ENCODE results near the gene RLN3. TPM values are rescaled to one million over a fixed set of nuclear protein-coding genes. Genes with fewer than 3 reads are reported as not detected.

RLN3 gene
- total and polyA plus RNA-seq, 10 of the 15 experiments (the other 5 are each of a cell fraction or from before 2014, with no cell fraction given), result not detected

- in situ Hi-C loops (cut with MboI), result no loop called here
- no peak for FAIRE-seq
- Histone ChIP-seq H3K27me3 (replicated peaks in 1 of 2; ENCODE audit: control insufficient read depth in 2 of 2, insufficient read depth in 2 of 2, low read length in 1 of 2) (no peaks in the 10 kb centered on the region), H3K9ac (ENCODE audit: control insufficient read depth, insufficient read depth, low read length) (no peak overlapping the region), H3K36me3 (ENCODE audit: control insufficient read depth in 2 of 2, insufficient read depth in 2 of 2, low read length in 1 of 2) (no peaks in the 10 kb centered on the region; a peak in 1 of 4 replicates), H3K27ac (ENCODE audit: control insufficient read depth, insufficient read depth) (no peak overlapping the region), H4K20me1 (ENCODE audit: control insufficient read depth, insufficient read depth) (no peaks in the 10 kb centered on the region), H3K79me2 (ENCODE audit: control insufficient read depth, insufficient read depth, low read length) (no peaks in the 10 kb centered on the region), H2AFZ (ENCODE audit: control insufficient read depth, low read depth, low read length) (no peak overlapping the region), H3K9me3 (replicated peaks; ENCODE audit: control insufficient read depth, insufficient read depth, low read length) (no peaks in the 10 kb centered on the region), H3K4me1 (ENCODE audit: control insufficient read depth, insufficient read depth, low read length) (peaks cover 19% of the 10 kb centered on the region), H3K4me2 (ENCODE audit: control insufficient read depth, insufficient read depth) (no peak overlapping the region), H3K4me3 (no peak overlapping the region)
- intact Hi-C loops (cut with micrococcal nuclease; ENCODE audit: unreplicated experiment), result loop anchor here (10.0 kb wide), 1 partner anchor 53 kb away; the partner anchor contains the start of gene IL27RA
- ChIA-PET CTCF (no interaction called here), SMC1A (ENCODE audit: uncharacterized antibody, unreplicated experiment) (interaction anchor here (1.1 kb wide), 1 partner anchor 12 kb away, joined by 3 read pairs; no protein-coding TSS in a partner anchor), POLR2A (no interaction called here), RAD21 (ENCODE audit: unreplicated experiment) (no interaction called here)
- ATAC-seq, result no peak
- TF ChIP-seq ESRRA (IDR thresholded peaks at IDR 0.05; ENCODE audit: low read length) (no peak), POLR2AphosphoS5 (IDR thresholded peaks at IDR 0.05; ENCODE audit: low read length) (no peak), CREB1 (IDR thresholded peaks at IDR 0.05; ENCODE audit: low read depth) (no peak)
- DNase-seq (ENCODE audit: low read depth, low spot score), result no peak
- no TSS peak for BruUV-seq (replicated peaks)
- 74% methylated on average over 17 of the region's 17 CpGs for WGBS (ENCODE audit: insufficient coverage, insufficient replicate concordance, low lambda C conversion rate, missing lambda C conversion rate)
Measured at GRCh38 chr19:13981988-13982501, 45.9 kb upstream of the RLN3 start.

- ChIA-PET SMC1A (ENCODE audit: uncharacterized antibody, unreplicated experiment) (no interaction called here), CTCF (no interaction called here), RAD21 (ENCODE audit: unreplicated experiment) (no interaction called here), POLR2A (no interaction called here)
- intact Hi-C loops (cut with micrococcal nuclease; ENCODE audit: unreplicated experiment), result loop anchor here (10.0 kb wide), 1 partner anchor 52 kb away; the partner anchor contains the start of gene IL27RA
- 98% methylated on average over 7 of the region's 9 CpGs for WGBS (ENCODE audit: insufficient coverage, insufficient replicate concordance, low lambda C conversion rate, missing lambda C conversion rate)
- Histone ChIP-seq H3K27ac (ENCODE audit: control insufficient read depth, insufficient read depth) (no peak overlapping the region), H3K27me3 (replicated peaks in 1 of 2; ENCODE audit: control insufficient read depth in 2 of 2, insufficient read depth in 2 of 2, low read length in 1 of 2) (no peaks in the 10 kb centered on the region), H3K4me2 (ENCODE audit: control insufficient read depth, insufficient read depth) (no peak overlapping the region), H3K4me1 (ENCODE audit: control insufficient read depth, insufficient read depth, low read length) (peaks cover 26% of the 10 kb centered on the region), H3K36me3 (ENCODE audit: control insufficient read depth in 2 of 2, insufficient read depth in 2 of 2, low read length in 1 of 2) (no peaks in the 10 kb centered on the region; a peak in 1 of 4 replicates), H3K9ac (ENCODE audit: control insufficient read depth, insufficient read depth, low read length) (no peak overlapping the region), H3K79me2 (ENCODE audit: control insufficient read depth, insufficient read depth, low read length) (no peaks in the 10 kb centered on the region), H3K4me3 (no peak overlapping the region), H4K20me1 (ENCODE audit: control insufficient read depth, insufficient read depth) (no peaks in the 10 kb centered on the region), H3K9me3 (replicated peaks; ENCODE audit: control insufficient read depth, insufficient read depth, low read length) (no peaks in the 10 kb centered on the region), H2AFZ (ENCODE audit: control insufficient read depth, low read depth, low read length) (no peak overlapping the region)
- no peak for DNase-seq (ENCODE audit: low read depth, low spot score)
- in situ Hi-C loops (cut with MboI), result no loop called here
- no peak for ATAC-seq
- no peak for FAIRE-seq
- BruUV-seq (replicated peaks), result no TSS peak
- TF ChIP-seq ZNF24 (IDR thresholded peaks at IDR 0.05) (no peak), NBN (IDR thresholded peaks at IDR 0.05) (no peak), MAX (IDR thresholded peaks at IDR 0.05; ENCODE audit: low read depth, low read length) (no peak), ZNF207 (IDR thresholded peaks at IDR 0.05; ENCODE audit: borderline replicate concordance) (no peak), DPF2 (IDR thresholded peaks at IDR 0.05) (no peak), POU2F2 (IDR thresholded peaks at IDR 0.05; ENCODE audit: borderline replicate concordance, low read depth, low read length) (no peak), IKZF1 (conservative IDR thresholded peaks at IDR 0.05) (no peak), SIN3A (IDR thresholded peaks at IDR 0.05; ENCODE audit: low read depth, low read length) (no peak), POLR2AphosphoS2 (IDR thresholded peaks at IDR 0.05; ENCODE audit: low read depth, low read length) (no peak), NFYA (IDR thresholded peaks at IDR 0.05; ENCODE audit: borderline replicate concordance, low read depth, low read length) (no peak)
- TF ChIP-seq, protein P1, sequence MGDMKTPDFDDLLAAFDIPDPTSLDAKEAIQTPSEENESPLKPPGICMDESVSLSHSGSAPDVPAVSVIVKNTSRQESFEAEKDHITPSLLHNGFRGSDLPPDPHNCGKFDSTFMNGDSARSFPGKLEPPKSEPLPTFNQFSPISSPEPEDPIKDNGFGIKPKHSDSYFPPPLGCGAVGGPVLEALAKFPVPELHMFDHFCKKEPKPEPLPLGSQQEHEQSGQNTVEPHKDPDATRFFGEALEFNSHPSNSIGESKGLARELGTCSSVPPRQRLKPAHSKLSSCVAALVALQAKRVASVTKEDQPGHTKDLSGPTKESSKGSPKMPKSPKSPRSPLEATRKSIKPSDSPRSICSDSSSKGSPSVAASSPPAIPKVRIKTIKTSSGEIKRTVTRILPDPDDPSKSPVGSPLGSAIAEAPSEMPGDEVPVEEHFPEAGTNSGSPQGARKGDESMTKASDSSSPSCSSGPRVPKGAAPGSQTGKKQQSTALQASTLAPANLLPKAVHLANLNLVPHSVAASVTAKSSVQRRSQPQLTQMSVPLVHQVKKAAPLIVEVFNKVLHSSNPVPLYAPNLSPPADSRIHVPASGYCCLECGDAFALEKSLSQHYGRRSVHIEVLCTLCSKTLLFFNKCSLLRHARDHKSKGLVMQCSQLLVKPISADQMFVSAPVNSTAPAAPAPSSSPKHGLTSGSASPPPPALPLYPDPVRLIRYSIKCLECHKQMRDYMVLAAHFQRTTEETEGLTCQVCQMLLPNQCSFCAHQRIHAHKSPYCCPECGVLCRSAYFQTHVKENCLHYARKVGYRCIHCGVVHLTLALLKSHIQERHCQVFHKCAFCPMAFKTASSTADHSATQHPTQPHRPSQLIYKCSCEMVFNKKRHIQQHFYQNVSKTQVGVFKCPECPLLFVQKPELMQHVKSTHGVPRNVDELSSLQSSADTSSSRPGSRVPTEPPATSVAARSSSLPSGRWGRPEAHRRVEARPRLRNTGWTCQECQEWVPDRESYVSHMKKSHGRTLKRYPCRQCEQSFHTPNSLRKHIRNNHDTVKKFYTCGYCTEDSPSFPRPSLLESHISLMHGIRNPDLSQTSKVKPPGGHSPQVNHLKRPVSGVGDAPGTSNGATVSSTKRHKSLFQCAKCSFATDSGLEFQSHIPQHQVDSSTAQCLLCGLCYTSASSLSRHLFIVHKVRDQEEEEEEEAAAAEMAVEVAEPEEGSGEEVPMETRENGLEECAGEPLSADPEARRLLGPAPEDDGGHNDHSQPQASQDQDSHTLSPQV (IDR thresholded peaks at IDR 0.05), result no peak
Measured at GRCh38 chr19:13982773-13983172, 45.2 kb upstream of the RLN3 start.
